Glomerular visceral epithelial cell (primary cell): ENCODE data around the gene TLCD5.

Source experiments
- DNase-seq: peaks from one replicate; pipeline ENCODE4 v3.0.0-alpha.2; 2016; ENCODE audit errors: extremely low spot score

Gene TLCD5

DNA sequence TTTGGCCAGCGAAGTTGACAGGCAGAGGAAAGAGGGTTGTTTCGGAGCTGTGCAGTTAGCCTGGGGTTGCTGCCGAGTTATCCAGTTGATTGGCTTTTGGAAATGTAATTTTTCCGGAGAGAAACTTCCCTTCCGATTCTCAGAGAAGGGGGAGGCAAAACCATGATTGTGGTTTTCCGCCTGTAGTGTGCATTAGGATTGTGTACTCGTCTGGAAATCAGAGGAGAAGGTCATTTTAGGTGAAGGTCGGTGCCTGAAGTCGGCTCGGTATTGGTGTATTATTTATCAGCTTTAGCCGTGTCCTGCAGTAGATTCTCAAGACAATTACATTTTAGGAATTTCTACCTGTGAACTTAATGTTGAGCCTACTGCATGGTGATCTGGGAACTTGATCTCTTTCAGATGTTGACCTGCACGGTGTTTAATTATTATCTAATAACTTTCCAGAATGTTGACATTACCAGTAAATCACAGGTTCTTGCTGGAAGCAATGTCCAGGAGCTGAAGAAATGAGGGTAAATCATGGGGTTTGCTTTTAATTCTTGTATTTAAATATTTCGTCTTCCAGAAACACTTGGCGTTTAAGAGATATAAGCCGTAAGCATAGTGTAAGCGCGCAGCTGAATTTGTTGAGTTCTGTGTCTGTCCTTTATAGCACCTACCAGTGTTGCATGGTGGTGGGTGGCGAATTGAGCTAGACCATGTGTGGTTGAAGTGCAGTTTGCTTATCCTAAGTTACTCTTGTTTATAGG lies 12.4 kb downstream of the TLCD5 start:
- peak; percentile 62 for DNase-seq

DNA sequence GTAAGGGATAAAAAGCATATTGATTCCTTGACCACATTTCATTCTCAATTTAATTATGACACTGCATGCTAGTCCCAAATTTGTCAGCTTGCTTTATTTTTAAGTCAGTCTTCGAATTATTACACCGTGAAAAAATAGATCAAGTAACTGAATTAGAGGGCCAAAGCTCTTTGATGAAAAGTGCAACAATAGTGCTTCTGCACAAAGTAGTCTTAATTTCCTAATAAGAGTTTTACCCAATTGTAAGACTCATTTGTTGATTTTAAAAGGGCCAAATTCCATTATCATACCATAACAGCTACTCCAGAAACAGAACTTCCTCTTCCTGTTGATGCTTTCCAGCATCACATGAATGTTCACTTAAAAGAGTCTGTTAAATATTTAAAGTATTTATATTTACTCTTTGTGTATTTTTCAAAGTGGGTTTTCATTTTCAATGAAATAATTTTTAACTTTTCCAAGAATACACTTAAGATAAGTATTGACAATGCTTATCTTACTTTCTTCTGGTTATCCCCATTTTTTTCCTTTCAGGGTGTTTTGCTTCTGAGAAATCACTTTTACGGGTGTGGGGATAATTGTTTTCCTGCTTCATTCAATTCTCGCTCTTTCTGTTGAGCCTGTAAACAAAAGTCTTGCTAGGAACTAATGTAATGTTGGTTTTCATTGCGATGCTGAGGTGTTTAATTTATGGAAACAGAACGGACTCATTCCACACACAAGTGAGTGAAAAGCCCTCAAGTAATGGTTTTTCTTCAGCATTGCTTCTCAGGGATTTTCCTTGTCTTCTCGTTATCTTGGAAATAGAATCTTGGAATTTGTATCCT lies 13.2 kb downstream of the TLCD5 start:
- no peak for DNase-seq

DNA sequence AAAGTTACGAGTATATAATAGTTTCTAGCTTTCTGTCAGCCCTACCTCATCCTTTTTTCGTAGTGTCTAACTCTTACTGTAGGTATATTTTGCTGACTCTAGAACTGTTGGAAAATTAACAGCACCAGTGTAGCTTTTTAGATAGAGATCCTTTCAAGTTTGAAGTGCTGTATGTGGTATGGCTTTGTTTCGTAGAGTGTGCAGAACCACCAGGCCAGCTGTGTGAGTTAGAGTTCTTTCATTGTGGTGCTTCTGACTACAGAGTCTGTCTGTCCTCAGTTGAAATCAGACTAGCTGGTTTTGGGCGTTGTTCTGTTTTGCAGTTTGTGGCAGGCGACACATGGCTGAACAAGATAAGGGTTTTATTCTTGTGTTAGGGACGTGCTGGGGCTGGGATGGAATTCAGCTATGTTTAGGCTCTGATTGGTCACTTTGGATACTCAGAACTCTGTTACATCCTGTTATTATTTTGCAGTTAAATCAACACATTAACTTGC lies 14.3 kb downstream of the TLCD5 start:
- peak; percentile 22 for DNase-seq

DNA sequence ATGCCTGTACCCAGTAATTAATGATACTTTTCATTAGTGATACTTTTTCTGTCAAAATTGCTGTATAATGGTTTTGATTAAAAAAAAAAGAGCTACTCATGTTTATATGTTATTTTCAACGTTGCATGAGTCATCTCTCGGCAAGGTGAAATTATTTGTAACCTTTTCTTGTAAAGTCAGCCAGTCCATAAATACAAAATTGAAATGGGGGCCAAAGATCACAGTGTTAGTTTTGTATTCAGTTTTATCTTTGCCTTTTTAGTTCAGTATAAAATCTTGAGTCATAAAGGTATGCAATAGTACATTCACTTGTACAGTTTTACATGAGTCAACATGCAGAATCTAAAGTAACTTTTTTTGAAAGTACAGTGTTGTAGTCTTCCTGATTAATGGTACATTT lies 15.4 kb downstream of the TLCD5 start:
- DNase-seq, result no peak

DNA sequence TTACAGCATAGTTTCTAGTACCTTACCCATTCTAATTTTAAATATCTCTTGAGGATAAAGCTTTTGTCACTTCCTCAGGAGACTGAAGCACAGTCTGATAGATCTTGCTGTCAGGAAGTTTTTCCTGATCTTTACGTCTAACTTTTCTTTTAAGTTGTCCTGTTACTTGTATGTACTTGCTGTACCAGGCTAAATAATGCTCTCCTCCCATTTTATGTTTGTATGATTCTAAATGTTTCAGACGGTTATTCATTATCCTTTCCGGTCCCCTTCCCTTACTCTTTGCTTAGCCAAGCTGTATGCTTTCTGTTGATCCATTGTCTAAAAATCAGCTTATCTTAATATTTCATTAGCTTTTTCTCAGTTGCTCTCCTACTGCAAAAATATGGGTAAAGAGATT lies 17.1 kb downstream of the TLCD5 start:
- no peak for DNase-seq

DNA sequence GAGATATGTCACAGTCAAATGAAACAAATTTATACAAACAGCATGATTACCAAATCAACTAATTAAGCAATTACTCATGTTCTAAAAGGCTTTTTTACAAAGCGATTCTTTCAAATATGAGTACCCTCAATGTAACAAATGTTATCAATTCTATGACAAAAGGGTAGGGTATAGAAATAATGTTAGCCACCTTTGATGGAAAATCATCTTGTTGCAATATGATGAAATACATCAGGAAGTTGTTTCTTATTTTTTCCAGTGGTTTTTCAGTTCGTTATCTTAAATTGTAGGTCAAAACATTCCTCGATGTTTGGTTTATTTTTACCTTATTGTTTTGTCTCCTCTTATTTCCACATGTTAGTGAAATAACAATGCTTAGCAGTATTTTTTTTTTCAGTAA lies 17.6 kb downstream of the TLCD5 start:
- no peak for DNase-seq

DNA sequence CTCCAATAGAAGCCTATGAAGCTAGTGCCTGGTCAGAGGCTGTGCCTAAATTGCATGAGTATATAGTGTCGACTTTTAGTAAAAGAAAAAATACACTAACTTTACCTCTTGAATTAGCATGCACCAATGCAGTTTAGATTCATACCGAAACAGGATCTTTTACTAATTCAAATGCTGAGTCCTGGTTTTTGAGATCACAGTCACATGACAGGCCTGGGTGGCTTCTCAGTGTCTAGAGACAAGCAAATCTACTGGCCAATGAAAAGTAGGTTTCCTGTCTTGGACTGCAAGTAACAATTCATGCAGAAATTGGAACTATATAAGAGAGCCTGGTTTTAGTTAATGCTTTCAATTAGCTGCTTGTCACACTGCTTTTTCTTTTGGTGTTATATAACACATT lies 18.3 kb downstream of the TLCD5 start:
- no peak for DNase-seq

DNA sequence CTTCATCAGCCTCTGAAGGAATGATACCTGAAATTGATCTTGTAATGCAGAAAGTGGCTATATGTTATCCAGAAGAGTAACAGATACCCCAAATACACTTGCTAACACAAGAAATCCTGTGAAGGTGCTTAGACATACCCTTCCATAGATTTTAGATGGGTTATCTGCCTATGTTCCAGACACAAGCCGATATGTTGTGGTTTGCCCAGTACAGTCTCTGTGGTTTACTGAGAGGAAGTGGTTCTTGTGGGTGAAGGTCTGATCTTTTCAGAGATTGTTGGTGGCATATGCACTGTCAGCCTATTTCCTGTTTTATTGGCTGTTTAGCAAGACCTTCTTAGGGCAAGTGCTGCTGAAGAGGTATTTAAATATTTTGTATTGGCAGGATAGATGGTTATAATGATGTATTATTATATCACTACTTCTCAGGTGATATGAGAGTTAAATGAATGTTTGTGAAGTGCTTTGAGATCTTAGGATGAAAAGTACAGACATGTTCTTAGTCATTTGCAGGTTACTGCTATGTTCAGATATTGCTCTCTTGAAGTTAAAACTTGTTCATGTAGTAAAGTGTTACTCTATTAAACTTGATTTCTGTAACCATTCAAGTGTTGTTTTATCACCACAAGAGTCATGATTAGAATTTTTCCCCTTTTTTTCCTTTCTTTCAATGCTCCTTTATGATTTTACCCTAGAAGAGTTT lies 19.4 kb downstream of the TLCD5 start:
- DNase-seq, result peak; percentile 75

DNA sequence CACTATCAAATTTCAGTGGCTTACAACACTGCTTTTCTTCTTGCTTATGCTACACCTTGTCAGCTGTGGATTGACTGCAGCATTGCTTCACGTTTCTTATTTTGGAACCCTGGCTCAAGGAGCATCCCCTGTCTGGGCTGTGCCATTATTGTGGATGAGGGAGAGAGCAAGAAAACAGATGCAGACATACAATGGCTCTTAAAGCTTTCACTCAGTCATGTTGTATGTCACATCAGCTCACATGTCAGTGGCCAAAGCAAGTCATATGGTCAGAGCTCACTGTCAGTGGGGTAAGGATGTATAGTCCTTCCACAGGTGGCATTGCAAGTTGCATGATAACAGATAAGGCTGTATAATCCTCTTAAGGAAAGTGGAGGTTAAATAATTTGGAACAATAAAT lies 21.1 kb downstream of the TLCD5 start:
- DNase-seq, result no peak

DNA sequence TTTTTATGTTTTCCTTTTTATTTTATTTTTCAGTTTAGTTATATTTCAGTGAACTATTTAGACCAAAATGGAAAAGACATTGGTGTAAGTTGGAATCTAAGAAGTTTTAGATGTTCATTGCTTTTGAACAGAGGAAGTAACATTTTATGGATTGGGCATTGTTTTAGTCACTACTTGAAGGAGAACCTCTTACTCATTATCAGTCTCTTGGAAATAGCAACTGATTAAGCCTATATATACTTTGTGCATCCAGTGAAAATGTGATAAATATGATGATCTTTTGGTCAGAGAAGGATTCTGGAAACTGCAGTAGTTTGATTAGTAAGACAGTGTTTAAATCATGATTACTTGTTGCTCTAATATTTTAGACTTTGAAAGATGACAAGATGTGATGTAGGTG lies 25.5 kb downstream of the TLCD5 start:
- DNase-seq, result no peak

DNA sequence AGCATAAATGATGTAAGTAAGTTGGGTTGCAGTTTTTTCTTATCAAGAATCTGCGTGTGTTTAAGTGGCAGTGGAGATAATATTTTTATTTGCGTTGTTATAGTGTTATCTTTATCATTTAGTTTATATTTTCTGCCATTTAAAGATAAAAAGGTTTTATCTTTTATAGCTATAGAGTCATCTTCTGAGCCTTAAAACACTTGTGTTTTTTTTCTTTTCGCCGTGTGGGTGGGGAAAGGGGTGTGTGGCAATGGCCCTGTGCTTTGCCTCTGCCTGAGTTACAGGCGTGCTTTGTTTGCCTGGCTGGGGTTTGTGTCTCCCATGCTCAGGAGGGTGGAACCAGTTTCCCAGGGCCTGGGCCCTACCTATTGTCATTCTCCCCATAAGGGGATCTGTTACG lies 27.3 kb downstream of the TLCD5 start:
- no peak for DNase-seq

DNA sequence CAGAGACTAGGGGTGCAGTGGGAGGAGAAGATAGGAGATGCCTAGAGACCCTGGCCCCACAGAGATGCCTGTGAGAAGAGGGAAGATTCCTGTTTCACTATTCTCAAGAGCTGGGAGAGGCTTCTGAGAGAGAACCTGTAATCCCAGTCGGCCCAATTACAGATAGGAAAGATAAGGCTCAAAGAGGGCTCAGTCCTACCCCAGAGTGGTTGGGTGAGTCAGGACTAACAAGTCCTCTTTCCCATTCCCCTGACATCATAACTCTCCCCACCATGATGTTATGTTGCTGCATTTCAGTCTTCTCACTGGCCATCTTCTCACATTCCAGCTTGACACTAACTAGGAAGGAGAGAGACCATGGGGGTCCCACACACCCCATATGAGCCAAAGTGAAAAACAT lies 29.0 kb downstream of the TLCD5 start:
- no peak for DNase-seq

DNA sequence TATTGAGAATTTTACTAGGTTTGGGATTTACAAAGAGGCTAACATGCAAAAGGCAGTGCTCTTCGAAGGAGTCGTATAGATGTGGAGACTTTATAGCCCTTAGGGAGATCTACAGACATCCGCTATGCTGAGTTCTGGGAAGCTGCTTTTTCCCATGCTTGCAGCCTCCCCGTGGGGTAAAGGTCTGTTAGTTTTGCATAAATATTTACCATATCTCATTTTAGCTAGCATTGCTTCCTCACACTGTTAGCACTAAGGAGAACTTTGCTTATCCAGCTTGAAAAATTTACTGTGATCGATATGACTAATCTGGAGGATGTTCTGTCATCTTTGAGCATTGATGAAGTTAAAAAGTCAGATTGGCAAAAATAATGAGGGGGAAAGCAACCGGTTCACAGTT lies 29.7 kb downstream of the TLCD5 start:
- DNase-seq, result no peak

DNA sequence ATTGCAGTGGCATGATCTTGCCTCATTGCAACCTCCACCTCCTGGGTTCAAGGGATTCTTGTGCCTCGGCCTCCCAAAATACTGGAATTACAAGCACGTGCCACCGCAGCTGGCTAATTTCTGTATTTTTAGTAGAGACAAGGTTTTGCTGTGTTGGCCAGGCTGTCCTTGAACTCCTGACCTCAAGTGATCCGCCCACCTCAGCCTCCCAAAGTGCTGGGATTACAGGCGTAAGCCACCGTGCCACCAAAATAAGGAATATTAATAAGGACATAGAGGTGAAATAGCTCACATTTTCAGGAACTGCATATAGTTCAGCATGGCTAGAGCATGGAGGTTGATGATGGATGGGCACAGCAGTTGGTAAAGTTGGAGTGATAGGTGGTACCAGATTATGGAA lies 32.5 kb downstream of the TLCD5 start:
- DNase-seq, result no peak

DNA sequence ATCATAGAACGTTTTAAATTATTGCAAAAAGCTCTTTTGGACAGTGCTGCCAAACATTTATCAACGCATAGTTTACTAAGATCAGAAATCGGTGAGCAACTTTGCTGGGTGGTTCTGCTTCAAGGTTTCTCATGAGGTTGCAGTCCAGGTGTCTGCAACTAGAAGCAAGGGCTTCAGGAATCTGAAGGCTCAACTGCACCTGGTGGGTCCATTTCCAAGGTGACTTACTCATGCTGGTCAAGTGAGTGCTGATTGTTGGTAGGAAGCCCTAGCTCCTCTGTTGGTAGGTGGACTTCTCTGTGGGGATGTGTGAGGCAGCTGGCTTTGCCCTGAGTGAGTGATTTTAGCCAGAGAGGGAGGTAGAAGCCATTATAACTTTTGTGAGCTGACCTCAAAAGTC lies 33.6 kb downstream of the TLCD5 start:
- no peak for DNase-seq

DNA sequence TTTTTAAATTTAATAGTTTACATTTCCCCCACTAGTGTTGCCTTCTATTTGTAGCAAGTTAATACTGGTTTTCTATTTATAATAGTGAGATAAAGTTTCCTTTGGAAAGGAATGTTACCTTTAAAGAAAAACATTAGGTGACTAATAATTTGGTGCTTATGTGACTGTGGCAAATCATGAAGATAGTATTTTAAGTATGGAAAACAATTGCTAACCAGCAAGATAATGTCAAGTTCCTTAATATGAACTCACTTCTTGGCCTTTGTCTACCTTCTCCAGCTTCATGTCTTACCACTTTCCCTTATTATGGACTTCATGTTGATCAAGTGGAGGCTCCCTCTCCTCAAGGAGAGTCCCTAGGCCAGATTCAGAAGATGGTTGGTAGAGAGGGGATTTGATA lies 38.3 kb downstream of the TLCD5 start:
- no peak for DNase-seq

DNA sequence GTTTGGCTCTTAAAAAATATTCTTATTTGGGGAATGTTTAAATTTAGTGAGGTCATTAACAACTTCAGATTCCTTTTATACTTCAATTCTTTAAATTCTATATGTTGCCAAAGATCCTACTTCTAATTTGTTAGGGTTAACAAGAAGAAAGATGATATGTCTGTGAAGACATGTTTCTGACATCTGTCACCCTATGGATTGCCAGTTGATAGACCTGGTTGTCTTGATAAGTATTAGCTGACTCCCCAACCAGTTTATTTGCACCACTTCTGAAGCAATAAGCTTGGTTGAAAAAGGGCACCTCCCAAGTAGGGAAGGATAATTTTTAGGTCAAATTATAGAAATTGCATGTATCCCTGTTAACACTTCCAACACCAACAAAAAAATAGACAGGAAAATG lies 40.4 kb downstream of the TLCD5 start:
- DNase-seq, result no peak

DNA sequence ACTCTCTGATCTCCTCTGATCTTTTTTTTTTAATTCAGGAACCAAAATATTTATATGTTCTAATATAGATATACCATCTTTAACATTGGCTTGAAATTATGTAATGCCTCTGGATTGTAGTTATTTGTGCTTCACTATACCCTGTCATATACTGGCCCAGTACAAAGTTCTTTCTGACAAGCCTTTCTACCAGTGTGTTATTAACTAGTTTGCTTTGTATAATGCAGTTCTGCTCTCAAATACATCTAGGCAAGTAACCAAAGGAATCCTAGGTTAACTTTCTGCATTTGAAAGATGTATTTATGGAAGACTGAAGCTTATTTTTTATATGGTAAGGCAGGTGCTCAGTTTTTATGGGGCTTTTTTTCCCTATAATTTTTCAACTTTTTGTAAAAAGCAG lies 47.2 kb downstream of the TLCD5 start:
- no peak for DNase-seq

DNA sequence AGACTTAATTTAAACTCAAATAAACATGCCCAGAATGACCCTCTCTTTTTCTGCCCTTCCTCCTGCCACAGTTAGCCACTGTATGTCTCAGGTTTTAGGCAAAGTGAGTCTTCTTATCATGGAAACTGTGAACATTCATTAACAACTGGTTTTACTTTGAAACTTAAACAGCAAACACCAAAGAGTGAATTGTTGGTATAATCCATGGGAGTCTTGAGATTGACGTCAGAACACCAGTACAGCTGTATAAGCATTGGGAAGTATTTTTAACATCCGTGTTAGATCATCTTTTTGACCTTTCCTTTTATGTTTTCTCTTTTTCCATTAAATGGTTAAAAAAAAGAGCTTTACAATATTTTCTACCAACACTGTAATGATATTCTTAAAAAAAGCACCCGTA lies 50.0 kb downstream of the TLCD5 start:
- no peak for DNase-seq

DNA sequence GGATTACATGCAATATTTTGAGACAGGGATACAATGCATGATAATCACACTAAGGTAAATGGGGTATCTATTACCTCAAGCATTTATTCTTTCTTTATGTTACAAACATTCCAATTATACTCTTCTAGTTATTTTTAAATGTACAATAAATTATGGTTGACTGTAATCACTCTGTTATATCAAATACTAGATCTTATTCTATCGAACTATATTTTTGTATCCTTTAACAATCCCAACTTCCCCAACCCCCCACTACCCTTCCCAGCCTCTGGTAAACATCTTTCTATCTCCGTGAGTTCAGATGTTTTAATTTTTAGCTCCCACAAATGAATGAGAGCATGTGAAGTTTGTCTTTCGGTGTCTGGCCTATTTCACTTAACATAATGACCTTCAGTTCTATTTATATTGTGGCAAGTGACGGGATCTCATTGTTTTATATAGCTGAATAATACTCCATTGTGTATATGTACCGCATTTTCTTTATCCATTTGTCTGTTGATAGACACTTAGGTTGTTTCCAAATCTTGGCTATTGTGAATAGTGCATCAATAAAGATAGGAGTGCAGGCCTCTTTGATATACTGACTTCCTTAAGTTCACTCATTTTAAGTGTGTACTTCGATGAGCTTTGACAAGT lies 51.6 kb downstream of the TLCD5 start:
- DNase-seq, result no peak

DNA sequence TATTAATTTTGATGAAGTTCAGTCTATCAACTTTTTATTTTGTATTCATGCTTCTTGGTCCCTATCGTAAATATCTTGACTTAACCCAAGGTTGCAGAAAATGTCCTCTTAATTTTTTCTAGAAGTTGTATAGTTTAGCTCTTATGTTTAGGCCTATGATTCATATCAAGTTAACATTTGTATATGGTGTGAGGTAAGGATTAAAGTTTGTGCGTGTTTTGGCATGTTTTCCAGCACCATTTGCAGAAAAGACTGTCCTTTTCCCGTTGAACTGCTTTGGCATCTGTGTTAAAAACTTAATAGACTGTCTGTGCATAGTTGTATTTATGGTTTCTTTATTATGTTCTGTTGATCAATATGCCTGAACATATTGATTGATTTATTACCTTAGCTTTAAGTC lies 53.4 kb downstream of the TLCD5 start:
- no peak for DNase-seq

DNA sequence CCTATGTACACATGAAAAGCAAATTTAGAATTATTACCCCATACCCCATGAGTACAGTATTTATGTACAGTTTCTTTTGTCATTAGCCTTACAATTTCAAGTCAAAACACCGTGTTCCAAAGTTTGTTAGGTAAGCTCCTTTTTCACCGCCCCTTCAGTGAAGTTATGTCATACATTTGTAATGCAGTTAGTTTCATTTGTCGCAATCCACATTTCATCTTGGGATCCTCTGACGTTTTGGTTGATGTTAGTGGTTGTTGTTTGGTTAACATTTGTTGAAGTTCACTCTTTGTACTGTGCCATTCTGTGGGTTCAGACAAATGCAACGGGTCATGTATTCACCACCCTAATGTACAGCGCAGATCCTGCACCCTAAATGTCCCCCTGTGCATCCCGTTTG lies 56.3 kb downstream of the TLCD5 start:
- DNase-seq, result no peak
